OCI-LY7 (cell line): ENCODE results near the gene SNX22. TPM values are rescaled to one million over a fixed set of nuclear protein-coding genes. Genes with fewer than 3 reads are reported as not detected.
A peak's percentile ranks its signal among the peaks of the same experiment; 100 is the strongest.

Source experiments
- Bru-seq: library from RNA; stranded (reverse); fragments of 400-500 nt; gene quantifications from one replicate; lab custom pipeline; 2021; lab: Mats Ljungman, UMichigan
- BruChase-seq, 2 experiments: library from RNA; stranded (reverse); fragments of 400-500 nt; gene quantifications; one replicate each; lab custom pipeline; 2021; lab: Mats Ljungman, UMichigan
- BruUV-seq: library from RNA; stranded (reverse); fragments of 400-500 nt; replicated peaks from 2 replicates; lab custom pipeline; 2021; lab: Mats Ljungman, UMichigan
- CTCF ChIA-PET: fragments of 300-600 bp; sonication (Branson Sonifier 250); formaldehyde crosslinking; loops from one replicate; lab custom pipeline; 2022; ENCODE audit warnings: antibody characterized with exemption; ENCODE audit not compliant: unreplicated experiment; lab: Charles Lee
- POLR2A ChIA-PET: fragments of 300-600 bp; sonication (Branson Sonifier 250); formaldehyde crosslinking; loops from one replicate; lab custom pipeline; 2022; ENCODE audit warnings: antibody characterized with exemption; lab: Charles Lee
- DNase-seq: peaks from one replicate; pipeline ENCODE4 v3.0.0-alpha.2; 2015; ENCODE audit warnings: low spot score
- H2AFZ ChIP-seq: fragments of 200-600 bp; sonication (generic), shearing (Covaris generic); 2 replicates; pipeline ENCODE4 v1.6.1; 2014; ENCODE audit warnings: mild to moderate bottlenecking, antibody characterized with exemption, low read length, moderate library complexity
- H3K27ac ChIP-seq: fragments of 200-600 bp; sonication (generic); 2 replicates; pipeline ENCODE4 v1.5.1; 2014; ENCODE audit warnings: mixed run types, low read depth, mild to moderate bottlenecking, moderate library complexity, low read length, inconsistent platforms; ENCODE audit not compliant: poor library complexity, severe bottlenecking
- H3K36me3 ChIP-seq: fragments of 200-600 bp; sonication (generic); 2 replicates; pipeline ENCODE4 v1.6.1; 2014; ENCODE audit warnings: mild to moderate bottlenecking, antibody characterized with exemption, low read length, moderate library complexity, mixed read lengths; ENCODE audit not compliant: insufficient read depth
- H3K4me1 ChIP-seq: fragments of 200-600 bp; sonication (generic); 2 replicates; pipeline ENCODE4 v1.5.1; 2014; ENCODE audit warnings: mild to moderate bottlenecking, low read length; ENCODE audit not compliant: insufficient read depth, poor library complexity, severe bottlenecking
- H3K4me2 ChIP-seq: fragments of 200-600 bp; sonication (generic); 2 replicates; pipeline ENCODE4 v1.6.1; 2014; ENCODE audit warnings: mild to moderate bottlenecking, low read length
- H3K4me3 ChIP-seq: fragments of 200-600 bp; sonication (generic); 2 replicates; pipeline ENCODE4 v1.5.1; 2014; ENCODE audit warnings: mild to moderate bottlenecking, low read depth, low read length; ENCODE audit not compliant: poor library complexity, severe bottlenecking
- H3K79me2 ChIP-seq: fragments of 200-600 bp; sonication (generic); 2 replicates; pipeline ENCODE4 v1.6.1; 2016; ENCODE audit warnings: low read depth, mild to moderate bottlenecking, low read length, moderate library complexity, mixed read lengths; ENCODE audit not compliant: insufficient read depth
- H3K9me2 ChIP-seq: fragments of 200-600 bp; sonication (generic); 2 replicates; pipeline ENCODE4 v1.6.1; 2016; ENCODE audit warnings: mild to moderate bottlenecking, low read length, mixed read lengths; ENCODE audit not compliant: insufficient read depth
- H3K9me3 ChIP-seq: fragments of 200-600 bp; sonication (generic); 2 replicates; pipeline ENCODE4 v1.6.1; 2014; ENCODE audit warnings: mild to moderate bottlenecking, mixed run types, low read length, mixed read lengths
- H4K20me1 ChIP-seq: fragments of 200-600 bp; sonication (generic); 2 replicates; pipeline ENCODE4 v1.6.1; 2014; ENCODE audit warnings: mild to moderate bottlenecking, antibody characterized with exemption, low read length, moderate library complexity, mixed read lengths; ENCODE audit not compliant: insufficient read depth
- CTCF ChIP-seq: fragments of 200-600 bp; sonication (generic); conservative IDR thresholded peaks from 2 replicates; pipeline ENCODE4 v1.5.1; 2014; ENCODE audit warnings: mild to moderate bottlenecking, antibody characterized with exemption, low read length, moderate library complexity, mixed read lengths
- EZH2phosphoT487 ChIP-seq: fragments of 200-600 bp; sonication (generic); IDR thresholded peaks from 2 replicates; pipeline ENCODE4 v1.6.1; 2018; ENCODE audit warnings: low read depth, borderline replicate concordance, mild to moderate bottlenecking, mixed run types, antibody characterized with exemption, low read length, moderate library complexity, mixed read lengths
- intact Hi-C: fragments of 100-400 bp; cut with micrococcal nuclease; formaldehyde crosslinking; loops from one replicate; pipeline ENCODE4 v1.10.0; 2022; ENCODE audit not compliant: unreplicated experiment
- long read RNA-seq: library from polyadenylated mRNA; stranded (forward); transcript quantifications from one replicate; pipeline ENCODE4 v2.0.0, GENCODE V29; 2022
- total RNA-seq, 2 experiments: library from RNA; depleted of rRNA in 1 of 2; stranded (reverse); fragments of >200 nt in 1 of 2; shearing (Covaris generic) in 1 of 2; gene quantifications; 2 replicates each; pipeline ENCODE4 v1.2.3, GENCODE V29; 2014 to 2022

The SNX22 gene
- total RNA-seq (2014; rRNA removed; shearing (Covaris generic)), result 63.1 and 65.7 TPM in 2 replicates
- total RNA-seq (2022), result 61.6 and 68.8 TPM in 2 replicates
- Bru-seq, nascent RNA, result percentile 81 among the genes with signal in this experiment
- percentile 88 among the genes with signal in this experiment for BruChase-seq, experiment 1, labeled RNA remaining after a 6-hour chase
- BruChase-seq, experiment 2, labeled RNA remaining after a 2-hour chase, result percentile 86 among the genes with signal in this experiment
- long read RNA-seq, partial matches to known transcripts, result 1 of 12 reads
- long read RNA-seq, other reads (novel, unspliced or antisense), result 11 of 12 reads

- H3K4me2 ChIP-seq, result peak within 1 kb of the TSS; percentile 95
- H3K36me3 ChIP-seq, result peaks cover 41% of the 10 kb centered on the region
- ChIA-PET CTCF (interaction anchor here (0.6 to 0.8 kb wide), 2 partner anchors 13 to 59 kb away, joined by 3 to 4 read pairs; no protein-coding TSS in a partner anchor), POLR2A (interaction anchor here (0.6 to 2.7 kb wide), 5 partner anchors 11 to 1582 kb away, joined by 3 to 10 read pairs (median 3); partner anchors contain the start of genes CIAO2A, PPIB and SNX1)
- H3K79me2 ChIP-seq, result peaks cover 32% of the 10 kb centered on the region; the same call in 1 of the 2 replicates
- intact Hi-C loops, result loop anchor here (2.0 to 5.0 kb wide), 3 partner anchors 320 to 540 kb away; partner anchors contain the start of gene HERC1
- peak within 1 kb of the TSS; percentile 51 for H2AFZ ChIP-seq
- peak; percentile 61 for DNase-seq
- H3K4me1 ChIP-seq, result peaks cover 35% of the 10 kb centered on the region
- H3K9me3 ChIP-seq, result no peaks in the 10 kb centered on the region
- H4K20me1 ChIP-seq, result 0 out of 2 replicates have a peak, but pooled peaks cover 4% of the 10 kb centered on the region
- H3K4me3 ChIP-seq, result peak within 1 kb of the TSS; percentile 90
- peak within 1 kb of the TSS; percentile 93 for H3K27ac ChIP-seq
- TF ChIP-seq EZH2phosphoT487, result no peak
- TF ChIP-seq CTCF, result no peak
- no TSS peak for BruUV-seq
- no peaks in the 10 kb centered on the region for H3K9me2 ChIP-seq
Observed at GRCh38 chr15:64151727-64152506, at the start of gene SNX22. Gene SNX22 (plus strand): TSS chr15:64151731. CDS start chr15:64151776, 45 bp downstream.

GRCh38 chr15:64102497-64102896, 49.0 kb upstream of the SNX22 start:
- intact Hi-C loops, result no loop called here
- Histone ChIP-seq H3K9me2 (0 out of 2 replicates have a peak, but pooled peaks cover 3% of the 10 kb centered on the region), H3K79me2 (peaks cover 94% of the 10 kb centered on the region), H3K4me3 (no peak overlapping the region), H4K20me1 (peaks cover 18% of the 10 kb centered on the region; the same call in 1 of the 2 replicates), H3K4me2 (no peak overlapping the region), H3K36me3 (peaks cover 41% of the 10 kb centered on the region), H3K27ac (no peak overlapping the region), H3K4me1 (peaks cover 17% of the 10 kb centered on the region), H3K9me3 (no peaks in the 10 kb centered on the region), H2AFZ (no peak overlapping the region)
- TF ChIP-seq CTCF, result no peak
- TF ChIP-seq EZH2phosphoT487, result no peak
- ChIA-PET CTCF (no interaction called here), POLR2A (interaction anchor here (0.6 to 1.4 kb wide), 4 partner anchors 10 to 113 kb away, joined by 3 to 5 read pairs (median 4); partner anchors contain the start of gene PPIB)
- no TSS peak for BruUV-seq
- no peak for DNase-seq
